HFF-Myc (cell line): ENCODE data around the gene FEM1A.

Source experiments
- DNase-seq: peaks from one replicate; pipeline ENCODE4 v3.0.0-alpha.2; 2011; ENCODE audit warnings: low read depth; ENCODE audit errors: extremely low read depth
- H3K4me3 ChIP-seq: replicated peaks from 2 replicates; pipeline ENCODE4 v1.5.1; 2011; ENCODE audit warnings: low read depth, mild to moderate bottlenecking, control low read depth, low read length
- TF ChIP-seq, protein P1 (sequence below): IDR thresholded peaks from 2 replicates; pipeline ENCODE4 v1.5.1; 2012; ENCODE audit warnings: mild to moderate bottlenecking, low read depth, low read length, control low read depth; ENCODE audit errors: missing control alignments

Gene FEM1A

DNA sequence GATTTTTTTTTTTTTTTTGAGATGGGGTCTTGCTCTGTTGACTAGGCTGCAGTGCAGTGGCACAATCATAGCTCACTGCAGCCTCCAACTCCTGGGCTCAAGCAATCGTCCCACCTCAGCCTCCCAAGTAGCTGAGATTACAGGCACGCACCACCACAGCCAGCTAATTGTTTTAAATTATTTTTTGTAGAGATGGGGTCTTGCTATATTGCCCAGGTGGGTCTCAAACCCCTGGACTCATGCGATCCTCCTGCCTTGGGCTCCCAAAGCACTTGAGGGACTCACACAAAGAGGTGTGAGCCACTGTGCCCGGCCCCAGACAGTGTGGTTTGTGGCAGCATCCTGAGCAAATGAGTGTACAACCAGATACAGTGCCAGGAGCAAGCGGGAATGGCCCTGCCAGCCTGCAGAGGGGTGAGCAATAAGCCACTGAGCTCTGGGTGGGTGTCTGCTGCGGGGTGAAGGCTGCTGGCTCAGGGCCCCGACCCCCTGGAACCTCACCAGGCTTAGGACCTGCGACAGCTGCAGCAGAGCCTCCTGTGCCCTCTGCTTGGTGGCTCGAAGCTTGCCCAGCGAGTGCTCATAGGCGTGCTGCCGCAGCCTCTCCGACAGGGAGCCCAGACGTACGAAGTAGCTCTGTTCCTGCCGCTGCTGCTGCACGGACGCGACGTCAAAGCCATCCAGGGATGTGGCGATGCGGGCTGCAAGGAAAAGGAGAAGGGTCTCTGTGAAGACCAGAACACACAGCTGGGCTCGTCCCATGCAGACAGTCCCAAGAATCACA lies 55.8 kb downstream of the FEM1A start:
- DNase-seq, result no peak
- no peak overlapping the region for H3K4me3 ChIP-seq
- TF ChIP-seq, protein P1, sequence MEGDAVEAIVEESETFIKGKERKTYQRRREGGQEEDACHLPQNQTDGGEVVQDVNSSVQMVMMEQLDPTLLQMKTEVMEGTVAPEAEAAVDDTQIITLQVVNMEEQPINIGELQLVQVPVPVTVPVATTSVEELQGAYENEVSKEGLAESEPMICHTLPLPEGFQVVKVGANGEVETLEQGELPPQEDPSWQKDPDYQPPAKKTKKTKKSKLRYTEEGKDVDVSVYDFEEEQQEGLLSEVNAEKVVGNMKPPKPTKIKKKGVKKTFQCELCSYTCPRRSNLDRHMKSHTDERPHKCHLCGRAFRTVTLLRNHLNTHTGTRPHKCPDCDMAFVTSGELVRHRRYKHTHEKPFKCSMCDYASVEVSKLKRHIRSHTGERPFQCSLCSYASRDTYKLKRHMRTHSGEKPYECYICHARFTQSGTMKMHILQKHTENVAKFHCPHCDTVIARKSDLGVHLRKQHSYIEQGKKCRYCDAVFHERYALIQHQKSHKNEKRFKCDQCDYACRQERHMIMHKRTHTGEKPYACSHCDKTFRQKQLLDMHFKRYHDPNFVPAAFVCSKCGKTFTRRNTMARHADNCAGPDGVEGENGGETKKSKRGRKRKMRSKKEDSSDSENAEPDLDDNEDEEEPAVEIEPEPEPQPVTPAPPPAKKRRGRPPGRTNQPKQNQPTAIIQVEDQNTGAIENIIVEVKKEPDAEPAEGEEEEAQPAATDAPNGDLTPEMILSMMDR, result no peak

DNA sequence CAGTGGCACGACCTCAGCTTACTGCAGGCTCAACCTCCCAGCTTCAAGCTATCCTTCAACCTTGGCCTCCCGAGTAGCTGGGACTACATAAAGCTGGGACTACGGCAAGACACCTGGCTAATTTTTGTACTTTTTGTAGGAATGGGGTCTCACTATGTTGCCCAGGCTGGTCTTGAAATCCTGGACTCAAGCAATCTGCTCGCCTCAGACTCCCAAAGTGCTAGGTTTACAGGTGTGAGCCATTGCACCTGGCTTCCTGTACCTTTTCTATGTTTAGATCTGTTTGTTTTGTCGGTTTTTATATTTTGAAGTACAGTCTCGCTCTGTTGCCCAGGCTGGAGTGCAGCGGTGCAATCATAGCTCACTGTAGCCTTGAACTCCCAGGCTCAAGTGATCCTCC lies 57.5 kb downstream of the FEM1A start:
- no peak for DNase-seq
- no peak overlapping the region for H3K4me3 ChIP-seq
- TF ChIP-seq, protein P1, result no peak
